K562 (cell line): ENCODE measurements around the gene VWA7. TPM values are rescaled to one million over a fixed set of nuclear protein-coding genes. Genes with fewer than 3 reads are reported as not detected.
A peak's percentile ranks its signal among the peaks of the same experiment; 100 is the strongest.

Source experiments
- CAMTA2 ChIP-seq: fragments of 250-450 bp; sonication (Bioruptor Pico); conservative IDR thresholded peaks from 2 replicates; pipeline ENCODE4 v1.5.1; 2022
- CHCHD3 ChIP-seq: fragments of 250-450 bp; sonication (Bioruptor Pico); IDR thresholded peaks from 2 replicates; pipeline ENCODE4 v2.1.2; 2022; ENCODE audit warnings: mild to moderate bottlenecking
- CHD4 ChIP-seq: fragments of 200-600 bp; sonication (generic); IDR thresholded peaks from 3 replicates; pipeline ENCODE4 v1.6.1; 2012; ENCODE audit warnings: low read depth, mild to moderate bottlenecking, mixed read lengths, low read length, inconsistent platforms; ENCODE audit not compliant: insufficient read depth, insufficient replicate concordance, poor library complexity, severe bottlenecking
- FOXP1 ChIP-seq: sonication (generic); formaldehyde crosslinking; IDR thresholded peaks from 2 replicates; pipeline ENCODE4 v1.8.0; 2022; ENCODE audit warnings: mild to moderate bottlenecking, missing genetic modification reagents
- GTF2E2 ChIP-seq: fragments of 200-800 bp; sonication (Bioruptor generic); IDR thresholded peaks from 2 replicates; pipeline ENCODE4 v1.6.1; 2016; ENCODE audit warnings: missing genetic modification characterization, missing compliant biosample characterization
- MED1 ChIP-seq: sonication (generic); formaldehyde crosslinking; IDR thresholded peaks from 2 replicates; pipeline ENCODE4 v1.8.1; 2023; ENCODE audit warnings: missing genetic modification reagents, borderline replicate concordance
- PHF8 ChIP-seq: fragments of 200-600 bp; sonication (generic); IDR thresholded peaks from 2 replicates; pipeline ENCODE4 v1.6.1; 2012; ENCODE audit warnings: mixed run types, mild to moderate bottlenecking, inconsistent platforms, low read length, moderate library complexity, borderline replicate concordance
- POLR3G ChIP-seq: IDR thresholded peaks from 2 replicates; pipeline ENCODE4 v1.6.1; 2011; ENCODE audit not compliant: insufficient read length, insufficient replicate concordance; ENCODE audit errors: extremely low read depth
- SETDB1 ChIP-seq: IDR thresholded peaks from one replicate; pipeline ENCODE4 v1.6.1; 2012; ENCODE audit warnings: low read length, control low read depth, inconsistent platforms
- SMAD1 ChIP-seq: fragments of 150-350 bp; IDR thresholded peaks from 2 replicates; pipeline ENCODE4 v1.6.1; 2014; ENCODE audit warnings: low read length, low read depth; ENCODE audit not compliant: partially characterized antibody
- ZKSCAN8 ChIP-seq: fragments of 200-800 bp; sonication (Bioruptor generic); IDR thresholded peaks from 2 replicates; pipeline ENCODE4 v1.6.1; 2016; ENCODE audit warnings: missing genetic modification characterization, missing compliant biosample characterization
- ZNF551 ChIP-seq: fragments of 250-450 bp; sonication (Bioruptor Pico); IDR thresholded peaks from 2 replicates; pipeline ENCODE4 v1.5.0; 2021; ENCODE audit warnings: mild to moderate bottlenecking, moderate library complexity
- ZZZ3 ChIP-seq: fragments of 450-650 bp; IDR thresholded peaks from 2 replicates; pipeline ENCODE4 v1.6.1; 2016; ENCODE audit warnings: antibody characterized with exemption, mild to moderate bottlenecking, moderate library complexity
- polyA plus RNA-seq, 8 experiments: library from polyadenylated mRNA; depleted of rRNA in 4 of 8; stranded (reverse) in 5 of 8; unstranded in 3 of 8; fragments of >200 nt; fragmentation: Nextera tagmentation in 2 of 8; fragmentation: Illumina TruSeq in 1 of 8; extraction: Ambion mirVana in 2 of 8; extraction: Trizol in 1 of 8; gene quantifications; 2 replicates each; pipeline versions ENCODE4 v1.2.1 to v1.2.3, GENCODE V29; 2011 to 2014; ENCODE audit warnings: inconsistent platforms in 1 of 8, missing spikeins in 1 of 8
- total RNA-seq, 7 experiments: library from RNA; depleted of rRNA in 6 of 7; stranded (reverse); fragments of >200 nt in 6 of 7; fragmentation: Illumina TruSeq in 2 of 7; extraction: Trizol in 2 of 7; gene quantifications; 2 replicates each; pipeline versions ENCODE4 v1.2.1 to v1.2.3, GENCODE V29; 2011 to 2021; ENCODE audit warnings: low replicate concordance in 1 of 7
- TF ChIP-seq, protein P1 (sequence below), 3 experiments: fragments of 200-800 bp in 1 of 3; sonication (Bioruptor generic) in 1 of 3; sonication (generic) in 1 of 3; formaldehyde crosslinking in 1 of 3; IDR thresholded peaks; 2 replicates each; pipeline versions ENCODE4 v1.6.1 to v1.8.0; 2016 to 2022; ENCODE audit warnings: mild to moderate bottlenecking in 2 of 3, missing compliant biosample characterization in 2 of 3, missing genetic modification characterization in 2 of 3, missing genetic modification reagents in 1 of 3
- TF ChIP-seq, protein P2 (sequence below): fragments of 250-450 bp; sonication (Bioruptor Pico); IDR thresholded peaks from 2 replicates; pipeline ENCODE4 v1.5.0; 2020; ENCODE audit warnings: mild to moderate bottlenecking, borderline replicate concordance
- TF ChIP-seq, protein P3 (sequence below): fragments of 450-650 bp; formaldehyde crosslinking; IDR thresholded peaks from 2 replicates; pipeline ENCODE4 v1.4.0; 2020; ENCODE audit warnings: mild to moderate bottlenecking, moderate library complexity
- TF ChIP-seq, protein P4 (sequence below): fragments of 450-650 bp; formaldehyde crosslinking; IDR thresholded peaks from 2 replicates; pipeline ENCODE4 v1.4.0; 2020; ENCODE audit warnings: mild to moderate bottlenecking, moderate library complexity
- TF ChIP-seq, protein P5 (sequence below): fragments of 250-450 bp; sonication (Bioruptor Pico); IDR thresholded peaks from 2 replicates; pipeline ENCODE4 v1.8.0; 2021; ENCODE audit warnings: mild to moderate bottlenecking, moderate library complexity

VWA7 gene
- total and polyA plus RNA-seq, 9 of the 15 experiments (the other 6 are each of a cell fraction or from before 2014, with no cell fraction given): 0.18 to 2.9 (median 0.95) TPM

DNA sequence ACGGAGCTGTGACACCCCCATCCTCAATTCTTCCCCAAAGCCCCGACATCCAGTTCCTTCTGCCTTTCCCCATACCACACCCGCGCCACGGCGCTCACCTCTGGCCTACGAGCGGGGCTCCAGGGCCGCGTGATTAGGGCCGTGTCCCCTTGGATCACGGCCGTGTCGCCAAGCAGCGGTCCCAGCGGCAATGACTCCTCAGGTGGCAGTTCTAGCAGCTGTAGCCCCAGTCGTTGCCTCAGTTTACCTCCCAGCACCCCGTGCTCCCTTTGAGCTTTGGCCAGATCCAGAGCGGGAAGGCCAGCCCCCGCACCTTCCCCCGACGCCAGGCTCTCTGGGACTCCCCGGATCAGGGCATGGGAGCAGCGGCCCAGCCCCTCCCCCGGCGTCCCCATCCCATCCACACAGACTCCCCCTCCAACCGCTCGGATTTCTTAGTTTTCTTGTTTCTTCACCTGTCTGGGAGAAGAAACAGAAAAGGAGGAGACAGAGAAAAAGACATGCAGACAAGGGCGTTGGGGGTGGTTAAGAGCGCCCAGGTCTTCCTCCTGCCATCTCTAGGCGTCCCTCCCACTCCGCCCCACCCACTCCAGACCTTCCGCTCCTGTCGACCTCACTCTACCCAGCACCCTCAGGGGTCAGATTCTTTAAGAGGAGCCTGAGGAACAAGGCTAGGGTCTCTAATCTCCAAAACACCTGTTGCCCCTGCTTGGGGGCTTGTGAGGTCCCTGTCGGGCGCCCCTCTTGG, 48.2 kb downstream of the VWA7 start, which contains the start of gene DDAH2 (continued):
- TF ChIP-seq, protein P1, sequence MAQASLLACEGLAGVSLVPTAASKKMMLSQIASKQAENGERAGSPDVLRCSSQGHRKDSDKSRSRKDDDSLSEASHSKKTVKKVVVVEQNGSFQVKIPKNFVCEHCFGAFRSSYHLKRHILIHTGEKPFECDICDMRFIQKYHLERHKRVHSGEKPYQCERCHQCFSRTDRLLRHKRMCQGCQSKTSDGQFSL (CRISPR knock-in tag; IDR thresholded peaks at IDR 0.05): 0 out of 2 replicates have a peak, but pooled peaks have one; percentile 40
- TF ChIP-seq, protein P1 (tag; IDR thresholded peaks at IDR 0.05): no peak
- TF ChIP-seq, protein P2, sequence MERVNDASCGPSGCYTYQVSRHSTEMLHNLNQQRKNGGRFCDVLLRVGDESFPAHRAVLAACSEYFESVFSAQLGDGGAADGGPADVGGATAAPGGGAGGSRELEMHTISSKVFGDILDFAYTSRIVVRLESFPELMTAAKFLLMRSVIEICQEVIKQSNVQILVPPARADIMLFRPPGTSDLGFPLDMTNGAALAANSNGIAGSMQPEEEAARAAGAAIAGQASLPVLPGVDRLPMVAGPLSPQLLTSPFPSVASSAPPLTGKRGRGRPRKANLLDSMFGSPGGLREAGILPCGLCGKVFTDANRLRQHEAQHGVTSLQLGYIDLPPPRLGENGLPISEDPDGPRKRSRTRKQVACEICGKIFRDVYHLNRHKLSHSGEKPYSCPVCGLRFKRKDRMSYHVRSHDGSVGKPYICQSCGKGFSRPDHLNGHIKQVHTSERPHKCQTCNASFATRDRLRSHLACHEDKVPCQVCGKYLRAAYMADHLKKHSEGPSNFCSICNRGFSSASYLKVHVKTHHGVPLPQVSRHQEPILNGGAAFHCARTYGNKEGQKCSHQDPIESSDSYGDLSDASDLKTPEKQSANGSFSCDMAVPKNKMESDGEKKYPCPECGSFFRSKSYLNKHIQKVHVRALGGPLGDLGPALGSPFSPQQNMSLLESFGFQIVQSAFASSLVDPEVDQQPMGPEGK: no peak; the same call in 1 of the 2 replicates
- TF ChIP-seq CHD4 (peak; percentile 82), GTF2E2 (no peak), ZZZ3 (no peak), FOXP1 (CRISPR knock-in tag) (peak; percentile 8; the same call in 1 of the 2 replicates), POLR3G (no peak), SETDB1 (no peak), PHF8 (no peak), SMAD1 (peak; percentile 31), MED1 (CRISPR knock-in tag) (no peak), ZKSCAN8 (CRISPR knock-in tag) (no peak), CHCHD3 (CRISPR knock-in tag) (no peak), ZNF551 (CRISPR knock-in tag) (no peak), CAMTA2 (CRISPR knock-in tag) (no peak)
- TF ChIP-seq, protein P3, sequence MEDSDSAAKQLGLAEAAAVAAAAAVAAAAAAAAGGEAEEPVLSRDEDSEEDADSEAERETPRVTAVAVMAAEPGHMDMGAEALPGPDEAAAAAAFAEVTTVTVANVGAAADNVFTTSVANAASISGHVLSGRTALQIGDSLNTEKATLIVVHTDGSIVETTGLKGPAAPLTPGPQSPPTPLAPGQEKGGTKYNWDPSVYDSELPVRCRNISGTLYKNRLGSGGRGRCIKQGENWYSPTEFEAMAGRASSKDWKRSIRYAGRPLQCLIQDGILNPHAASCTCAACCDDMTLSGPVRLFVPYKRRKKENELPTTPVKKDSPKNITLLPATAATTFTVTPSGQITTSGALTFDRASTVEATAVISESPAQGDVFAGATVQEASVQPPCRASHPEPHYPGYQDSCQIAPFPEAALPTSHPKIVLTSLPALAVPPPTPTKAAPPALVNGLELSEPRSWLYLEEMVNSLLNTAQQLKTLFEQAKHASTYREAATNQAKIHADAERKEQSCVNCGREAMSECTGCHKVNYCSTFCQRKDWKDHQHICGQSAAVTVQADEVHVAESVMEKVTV (CRISPR knock-in tag): no peak
- TF ChIP-seq, protein P4, sequence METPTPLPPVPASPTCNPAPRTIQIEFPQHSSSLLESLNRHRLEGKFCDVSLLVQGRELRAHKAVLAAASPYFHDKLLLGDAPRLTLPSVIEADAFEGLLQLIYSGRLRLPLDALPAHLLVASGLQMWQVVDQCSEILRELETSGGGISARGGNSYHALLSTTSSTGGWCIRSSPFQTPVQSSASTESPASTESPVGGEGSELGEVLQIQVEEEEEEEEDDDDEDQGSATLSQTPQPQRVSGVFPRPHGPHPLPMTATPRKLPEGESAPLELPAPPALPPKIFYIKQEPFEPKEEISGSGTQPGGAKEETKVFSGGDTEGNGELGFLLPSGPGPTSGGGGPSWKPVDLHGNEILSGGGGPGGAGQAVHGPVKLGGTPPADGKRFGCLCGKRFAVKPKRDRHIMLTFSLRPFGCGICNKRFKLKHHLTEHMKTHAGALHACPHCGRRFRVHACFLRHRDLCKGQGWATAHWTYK (CRISPR knock-in tag): no peak
- TF ChIP-seq, protein P5, sequence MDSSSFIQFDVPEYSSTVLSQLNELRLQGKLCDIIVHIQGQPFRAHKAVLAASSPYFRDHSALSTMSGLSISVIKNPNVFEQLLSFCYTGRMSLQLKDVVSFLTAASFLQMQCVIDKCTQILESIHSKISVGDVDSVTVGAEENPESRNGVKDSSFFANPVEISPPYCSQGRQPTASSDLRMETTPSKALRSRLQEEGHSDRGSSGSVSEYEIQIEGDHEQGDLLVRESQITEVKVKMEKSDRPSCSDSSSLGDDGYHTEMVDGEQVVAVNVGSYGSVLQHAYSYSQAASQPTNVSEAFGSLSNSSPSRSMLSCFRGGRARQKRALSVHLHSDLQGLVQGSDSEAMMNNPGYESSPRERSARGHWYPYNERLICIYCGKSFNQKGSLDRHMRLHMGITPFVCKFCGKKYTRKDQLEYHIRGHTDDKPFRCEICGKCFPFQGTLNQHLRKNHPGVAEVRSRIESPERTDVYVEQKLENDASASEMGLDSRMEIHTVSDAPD (CRISPR knock-in tag): no peak
